Measurements from ENCODE around the gene STK32B.
"Not testable (repeated sequence)": the region's sequence is repeated elsewhere in the genome, so short reads cannot be mapped to it uniquely, and the experiment has no call there.

STK32B gene

DNA sequence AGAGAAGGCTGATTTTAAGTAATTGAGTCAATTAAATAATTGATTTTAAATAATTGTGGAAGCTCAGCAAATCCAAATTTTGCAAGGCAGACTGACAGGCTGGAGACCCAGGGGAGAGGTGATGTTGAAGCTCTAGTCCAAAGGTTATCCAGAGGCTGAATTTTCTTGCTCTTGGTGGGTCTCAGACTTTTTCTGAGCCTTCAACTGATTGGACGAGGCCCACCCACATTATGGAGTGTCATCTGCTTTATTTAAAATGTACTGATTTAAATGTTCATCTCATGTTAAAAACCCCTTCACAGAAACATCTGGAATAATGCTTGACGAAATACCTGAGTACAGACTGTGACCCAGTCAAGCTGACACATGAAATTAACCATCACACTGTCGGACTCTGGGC lies 20.4 kb upstream of the STK32B start:
- DNase-seq (ENCODE audit: low spot score) = no peak

GRCh38 chr4:5032813-5033212 lies 18.5 kb upstream of the STK32B start:
- DNase-seq (ENCODE audit: low spot score) = no peak

- DNase-seq (ENCODE audit: low spot score) = no peak
Observed at GRCh38 chr4:5033281-5033841, 17.9 kb upstream of the STK32B start.

DNA sequence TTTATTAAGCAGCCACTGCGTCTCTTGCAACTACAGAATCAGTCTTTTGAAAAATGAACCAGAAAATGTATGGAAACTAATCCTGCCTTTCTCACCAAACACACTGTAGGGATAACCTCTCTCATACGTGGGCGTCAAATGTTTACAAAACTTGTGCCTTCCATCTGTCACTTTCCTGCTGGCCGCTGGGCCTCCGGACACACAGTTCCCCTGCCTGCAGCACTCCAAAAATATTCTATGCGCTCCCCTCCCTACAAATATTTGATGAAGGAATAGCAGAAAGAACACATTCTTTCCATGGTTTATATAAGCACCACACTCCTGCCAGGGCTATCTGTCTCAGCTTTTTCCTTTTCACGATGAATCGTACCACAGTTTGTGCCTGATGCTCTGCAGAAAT lies 17.1 kb upstream of the STK32B start:
- no peak for DNase-seq (ENCODE audit: low spot score)

- no peak for DNase-seq (ENCODE audit: low spot score)
Observed at GRCh38 chr4:5036239-5036638, 15.0 kb upstream of the STK32B start.

DNA sequence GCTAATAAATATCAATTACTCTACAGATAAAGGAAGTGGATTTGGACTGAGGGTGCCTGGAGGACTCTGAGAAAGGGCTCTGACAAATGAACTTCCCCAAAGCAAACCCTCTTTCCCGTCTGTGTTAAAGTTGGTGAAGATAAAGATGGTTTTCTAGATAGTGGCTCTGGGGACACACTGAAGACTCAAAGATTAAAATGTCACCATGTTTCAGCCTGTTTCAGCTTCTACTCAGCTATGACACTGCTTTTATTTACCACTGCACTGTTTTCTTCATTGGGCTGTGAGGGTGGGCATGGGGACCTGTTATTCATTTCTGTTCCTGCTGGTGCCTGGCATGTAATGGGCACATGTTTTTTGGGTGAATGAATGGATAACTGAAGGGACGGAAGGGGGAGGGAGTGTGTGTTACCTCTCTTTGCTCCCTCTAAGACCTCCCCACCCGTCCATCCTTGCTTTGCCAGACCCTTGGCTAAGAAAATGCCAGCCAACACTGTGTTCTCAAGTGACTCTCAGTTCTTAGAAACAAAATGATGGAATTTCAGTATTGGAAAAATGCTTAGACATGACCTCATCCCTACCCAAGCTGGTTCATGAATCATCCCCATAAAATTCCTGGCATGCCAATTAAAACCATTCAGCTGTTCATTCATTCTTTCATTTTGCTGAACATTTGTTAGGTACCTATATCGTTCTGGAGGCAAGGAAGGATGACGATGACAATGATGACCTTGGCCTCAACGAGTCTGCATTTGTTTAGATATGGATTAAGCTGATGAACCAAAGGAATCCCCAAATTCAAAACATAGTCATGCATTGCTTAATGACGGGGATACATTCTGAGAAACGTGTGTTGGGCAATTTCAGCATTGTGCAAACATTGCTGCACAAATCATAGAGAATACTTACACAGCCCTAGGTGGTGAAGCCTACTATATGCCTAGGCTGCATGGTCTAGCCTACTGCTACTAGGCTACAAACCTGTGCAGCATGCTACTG lies 13.4 kb upstream of the STK32B start:
- DNase-seq (ENCODE audit: low spot score) = peak; percentile 79

GRCh38 chr4:5039800-5040199 lies 11.5 kb upstream of the STK32B start:
- DNase-seq (ENCODE audit: low spot score) = no peak

GRCh38 chr4:5040856-5041620 lies 10.2 kb upstream of the STK32B start:
- DNase-seq (ENCODE audit: low spot score) = no peak

GRCh38 chr4:5041699-5042098 lies 9.6 kb upstream of the STK32B start:
- no peak for DNase-seq (ENCODE audit: low spot score)

- no peak for DNase-seq (ENCODE audit: low spot score)
Observed at GRCh38 chr4:5043579-5043978, 7.7 kb upstream of the STK32B start.

DNA sequence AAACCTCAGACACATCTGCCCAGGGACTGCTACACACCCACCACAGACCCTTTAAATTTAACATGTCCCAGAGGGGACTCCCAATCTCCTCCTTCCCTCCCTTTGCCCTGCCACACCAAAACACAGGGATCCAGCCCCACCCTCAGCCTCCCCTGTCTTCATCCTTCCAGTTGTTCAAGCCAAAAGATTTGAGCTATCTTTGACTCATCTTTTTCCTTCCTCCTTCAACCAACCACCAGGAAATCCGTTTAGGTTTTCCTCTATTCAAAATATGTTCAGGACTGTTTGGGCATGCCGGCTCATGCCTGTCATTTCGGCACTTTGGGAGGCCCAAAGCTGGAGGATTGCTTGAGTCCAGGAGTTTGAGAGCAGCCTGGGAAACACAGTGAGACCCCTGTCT lies 6.9 kb upstream of the STK32B start:
- no peak for DNase-seq (ENCODE audit: low spot score)

- no peak for DNase-seq (ENCODE audit: low spot score)
Observed at GRCh38 chr4:5045097-5045496, 6.2 kb upstream of the STK32B start.

- DNase-seq (ENCODE audit: low spot score) = no peak
Observed at GRCh38 chr4:5048721-5049120, 2.6 kb upstream of the STK32B start.

GRCh38 chr4:5050520-5051277 lies 581 bp upstream of the STK32B start:
- DNase-seq (ENCODE audit: low spot score) = peak; percentile 90

DNA sequence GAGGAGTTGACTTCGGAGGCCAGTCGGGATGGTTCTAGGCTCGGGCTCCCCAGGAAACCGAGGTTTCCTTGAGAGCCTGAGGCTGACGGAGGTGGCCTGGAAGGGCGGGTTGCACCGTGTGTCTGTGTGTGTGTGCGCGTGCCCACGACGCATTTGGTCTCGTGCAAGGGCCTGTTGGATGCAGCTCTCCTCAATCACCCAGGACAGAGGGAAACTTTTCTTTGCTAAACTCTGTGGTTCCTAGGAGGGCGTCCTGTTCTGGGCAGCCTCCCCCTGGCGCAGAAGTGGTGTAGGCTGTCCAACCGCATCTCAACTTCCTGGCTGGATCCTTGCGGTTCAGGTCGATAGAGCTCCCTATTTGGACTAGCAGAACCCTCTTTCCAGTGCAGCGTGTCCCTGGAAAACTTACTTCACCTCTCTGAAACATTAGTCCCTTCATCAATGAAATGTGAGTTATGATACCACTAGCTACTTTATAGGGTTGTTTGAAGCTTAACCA lies 973 bp downstream of the STK32B start:
- no peak for DNase-seq (ENCODE audit: low spot score)

DNA sequence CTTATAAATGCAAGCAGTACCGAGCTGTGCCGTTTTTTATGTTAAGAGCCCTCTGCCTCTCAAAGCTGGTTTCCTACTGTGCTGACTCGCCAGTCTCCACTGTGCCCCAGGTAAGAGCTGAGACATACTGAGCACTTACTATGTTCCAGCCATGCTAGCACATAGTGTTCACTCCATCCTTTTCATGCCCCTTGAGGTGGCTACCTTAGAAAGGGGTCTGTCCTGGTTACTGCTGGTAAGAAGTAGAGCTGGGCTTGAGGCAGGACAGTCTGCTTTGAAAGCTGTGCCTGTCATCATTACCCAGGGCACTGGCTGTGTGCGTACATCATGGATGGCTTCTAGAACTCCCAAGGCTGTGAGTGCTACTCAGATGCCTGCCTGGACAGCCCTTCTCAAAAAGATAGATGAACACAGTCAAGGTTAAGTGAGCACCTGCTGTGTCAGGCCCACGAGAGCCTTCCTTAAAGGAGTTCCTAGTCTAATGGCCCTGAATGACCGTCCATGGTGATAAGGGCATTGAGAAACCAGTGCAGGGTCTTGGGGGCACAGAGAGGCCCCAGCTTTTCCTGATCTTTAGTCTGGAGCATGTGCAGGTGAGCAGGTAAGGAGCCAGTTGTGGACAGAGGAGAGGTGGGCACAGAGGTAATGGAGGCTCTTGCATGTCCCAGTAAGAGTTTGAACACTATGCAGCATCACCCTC lies 1.6 kb downstream of the STK32B start:
- no peak for DNase-seq (ENCODE audit: low spot score)

- no peak for DNase-seq (ENCODE audit: low spot score)
Observed at GRCh38 chr4:5054532-5054931, 3.3 kb downstream of the STK32B start.

GRCh38 chr4:5055411-5055810 lies 4.1 kb downstream of the STK32B start:
- DNase-seq (ENCODE audit: low spot score) = no peak

DNA sequence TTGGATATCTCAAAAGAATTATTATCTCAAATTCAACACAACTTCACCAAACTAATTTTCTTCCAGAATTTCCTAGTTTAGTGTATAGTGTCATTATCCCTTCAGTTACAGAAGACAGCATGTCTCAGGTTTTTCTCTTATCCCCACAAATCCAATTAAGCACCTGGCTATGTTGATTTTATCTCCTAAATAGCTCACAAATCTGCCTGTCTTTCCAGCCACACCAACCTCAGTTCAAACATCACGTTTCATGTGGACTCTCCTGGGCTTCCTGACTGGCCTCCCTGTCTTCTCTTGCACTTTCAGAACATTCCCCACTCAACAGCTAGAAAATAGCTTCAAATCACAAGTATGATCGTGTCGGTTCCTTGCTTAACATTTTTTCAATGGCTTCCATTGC lies 14.8 kb downstream of the STK32B start:
- no peak for DNase-seq (ENCODE audit: low spot score)

GRCh38 chr4:5066968-5067367 lies 15.7 kb downstream of the STK32B start:
- DNase-seq (ENCODE audit: low spot score) = not testable (repeated sequence)

- DNase-seq (ENCODE audit: low spot score) = no peak
Observed at GRCh38 chr4:5067908-5068307, 16.6 kb downstream of the STK32B start.

Data from AG08396 (cell line).